ENCODE results near the gene EMP3.
"Not testable (repeated sequence)": the region's sequence is repeated elsewhere in the genome, so short reads cannot be mapped to it uniquely, and the experiment has no call there.

Gene EMP3

GRCh38 chr19:48325265-48325910 is at the start of gene EMP3:
Gene EMP3, plus strand, starts transcription at chr19:48325552. Its CDS starts 1,293 bp downstream, at chr19:48326845.
- H3K27me3 ChIP-seq (ENCODE audit: control insufficient read depth, insufficient read depth, low read length) = no peaks in the 10 kb centered on the region
- peaks cover 24% of the 10 kb centered on the region for H3K4me1 ChIP-seq (ENCODE audit: control insufficient read depth, insufficient read depth, low read length)
- H3K9ac ChIP-seq (ENCODE audit: low read depth, low read length) = 0 out of 2 replicates have a peak within 1 kb of the TSS, but pooled peaks have one; percentile 26
- H3K36me3 ChIP-seq (ENCODE audit: control insufficient read depth, insufficient read depth, low read length) = no peaks in the 10 kb centered on the region
- no peaks in the 10 kb centered on the region for H3K9me3 ChIP-seq (ENCODE audit: control insufficient read depth, insufficient read depth, low read length)
- H3K4me3 ChIP-seq (ENCODE audit: low read depth, low read length) = peak within 1 kb of the TSS; percentile 58
- H3K27ac ChIP-seq (ENCODE audit: low read depth, low read length) = peak within 1 kb of the TSS; percentile 82

GRCh38 chr19:48279747-48280146 is 45.6 kb upstream of the EMP3 start:
- Histone ChIP-seq H3K27me3 (ENCODE audit: control insufficient read depth, insufficient read depth, low read length) (no peaks in the 10 kb centered on the region), H3K9ac (ENCODE audit: low read depth, low read length) (no peak overlapping the region), H3K27ac (ENCODE audit: low read depth, low read length) (no peak overlapping the region), H3K9me3 (ENCODE audit: control insufficient read depth, insufficient read depth, low read length) (no peaks in the 10 kb centered on the region), H3K4me1 (ENCODE audit: control insufficient read depth, insufficient read depth, low read length) (no peaks in the 10 kb centered on the region), H3K4me3 (ENCODE audit: low read depth, low read length) (no peak overlapping the region), H3K36me3 (ENCODE audit: control insufficient read depth, insufficient read depth, low read length) (peaks cover 47% of the 10 kb centered on the region)

DNA sequence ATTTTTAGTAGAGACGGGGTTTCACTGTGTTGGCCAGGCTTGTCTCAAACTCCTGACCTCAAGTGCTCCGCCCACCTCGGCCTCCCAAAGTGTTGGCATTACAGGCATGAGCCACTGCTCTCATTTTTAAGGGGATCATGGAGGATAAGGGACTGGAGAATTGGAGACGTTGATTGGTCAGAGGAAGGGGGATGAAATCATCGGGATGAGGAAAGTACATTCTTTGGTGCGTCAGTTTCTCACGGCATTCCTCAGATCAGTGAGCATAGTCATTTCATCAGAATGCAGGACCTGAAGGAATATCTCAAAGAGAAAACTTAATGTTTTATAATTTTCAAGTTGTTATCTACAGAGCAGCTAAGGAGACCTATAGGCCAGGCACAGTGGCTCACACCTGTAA is 41.4 kb upstream of the EMP3 start:
- Histone ChIP-seq H3K4me1 (ENCODE audit: control insufficient read depth, insufficient read depth, low read length) (no peaks in the 10 kb centered on the region), H3K27ac (ENCODE audit: low read depth, low read length) (no peak overlapping the region), H3K9me3 (ENCODE audit: control insufficient read depth, insufficient read depth, low read length) (peaks cover 5% of the 10 kb centered on the region; the same call in 1 of the 2 replicates), H3K9ac (ENCODE audit: low read depth, low read length) (no peak overlapping the region), H3K4me3 (ENCODE audit: low read depth, low read length) (no peak overlapping the region), H3K36me3 (ENCODE audit: control insufficient read depth, insufficient read depth, low read length) (peaks cover 79% of the 10 kb centered on the region), H3K27me3 (ENCODE audit: control insufficient read depth, insufficient read depth, low read length) (no peaks in the 10 kb centered on the region)

- Histone ChIP-seq H3K9ac (ENCODE audit: low read depth, low read length) (no peak overlapping the region), H3K9me3 (ENCODE audit: control insufficient read depth, insufficient read depth, low read length) (peaks cover 5% of the 10 kb centered on the region; the same call in 1 of the 2 replicates), H3K4me3 (ENCODE audit: low read depth, low read length) (no peak overlapping the region), H3K27ac (ENCODE audit: low read depth, low read length) (no peak overlapping the region), H3K36me3 (ENCODE audit: control insufficient read depth, insufficient read depth, low read length) (peaks cover 77% of the 10 kb centered on the region), H3K27me3 (ENCODE audit: control insufficient read depth, insufficient read depth, low read length) (no peaks in the 10 kb centered on the region), H3K4me1 (ENCODE audit: control insufficient read depth, insufficient read depth, low read length) (peaks cover 3% of the 10 kb centered on the region; the same call in 1 of the 2 replicates)
Measured at GRCh38 chr19:48284896-48285295, 40.5 kb upstream of the EMP3 start.

GRCh38 chr19:48287748-48288147 is 37.6 kb upstream of the EMP3 start:
- Histone ChIP-seq H3K9ac (ENCODE audit: low read depth, low read length) (no peak overlapping the region), H3K4me3 (ENCODE audit: low read depth, low read length) (no peak overlapping the region), H3K9me3 (ENCODE audit: control insufficient read depth, insufficient read depth, low read length) (peaks cover 5% of the 10 kb centered on the region; the same call in 1 of the 2 replicates), H3K27me3 (ENCODE audit: control insufficient read depth, insufficient read depth, low read length) (no peaks in the 10 kb centered on the region), H3K36me3 (ENCODE audit: control insufficient read depth, insufficient read depth, low read length) (peaks cover 55% of the 10 kb centered on the region), H3K4me1 (ENCODE audit: control insufficient read depth, insufficient read depth, low read length) (peaks cover 7% of the 10 kb centered on the region; the same call in 1 of the 2 replicates), H3K27ac (ENCODE audit: low read depth, low read length) (no peak overlapping the region)

DNA sequence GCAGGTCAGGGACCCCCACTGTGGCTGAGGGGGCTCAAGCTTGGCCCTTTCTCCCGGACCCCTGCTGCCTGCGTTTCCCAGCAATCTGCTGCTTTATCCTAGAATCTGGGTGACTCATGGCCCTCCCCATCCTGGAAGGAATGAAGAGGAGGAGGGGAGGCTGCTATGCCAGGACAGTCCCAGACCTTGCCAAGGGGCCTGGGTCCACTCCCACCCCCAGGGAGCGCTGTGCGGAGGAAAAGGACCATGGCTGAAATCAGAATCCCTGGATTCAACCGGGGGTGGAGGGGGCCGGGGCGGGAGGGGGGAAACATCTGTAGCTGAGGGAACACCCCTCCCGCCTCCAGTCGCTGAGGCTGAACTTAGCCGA is 35.0 kb upstream of the EMP3 start:
- Histone ChIP-seq H3K9ac (ENCODE audit: low read depth, low read length) (no peak overlapping the region), H3K27ac (ENCODE audit: low read depth, low read length) (peak overlapping the region; percentile 93), H3K9me3 (ENCODE audit: control insufficient read depth, insufficient read depth, low read length) (peaks cover 5% of the 10 kb centered on the region; the same call in 1 of the 2 replicates), H3K27me3 (ENCODE audit: control insufficient read depth, insufficient read depth, low read length) (no peaks in the 10 kb centered on the region), H3K4me1 (ENCODE audit: control insufficient read depth, insufficient read depth, low read length) (peaks cover 7% of the 10 kb centered on the region; the same call in 1 of the 2 replicates), H3K36me3 (ENCODE audit: control insufficient read depth, insufficient read depth, low read length) (peaks cover 29% of the 10 kb centered on the region), H3K4me3 (ENCODE audit: low read depth, low read length) (peak overlapping the region; percentile 58)

GRCh38 chr19:48290771-48291488 is 34.4 kb upstream of the EMP3 start:
- H3K27ac ChIP-seq (ENCODE audit: low read depth, low read length) = peak overlapping the region; percentile 93
- H3K4me1 ChIP-seq (ENCODE audit: control insufficient read depth, insufficient read depth, low read length) = peaks cover 7% of the 10 kb centered on the region; the same call in 1 of the 2 replicates
- H3K9ac ChIP-seq (ENCODE audit: low read depth, low read length) = peak overlapping the region; percentile 61; the same call in 1 of the 2 replicates

GRCh38 chr19:48291489-48291815 is 33.9 kb upstream of the EMP3 start:
- H3K9me3 ChIP-seq (ENCODE audit: control insufficient read depth, insufficient read depth, low read length); H3K9ac ChIP-seq (ENCODE audit: low read depth, low read length); H3K4me1 ChIP-seq (ENCODE audit: control insufficient read depth, insufficient read depth, low read length); H3K27ac ChIP-seq (ENCODE audit: low read depth, low read length); H3K27me3 ChIP-seq (ENCODE audit: control insufficient read depth, insufficient read depth, low read length); H3K4me3 ChIP-seq (ENCODE audit: low read depth, low read length): not testable (repeated sequence)
- peaks cover 18% of the 10 kb centered on the region for H3K36me3 ChIP-seq (ENCODE audit: control insufficient read depth, insufficient read depth, low read length)

More at GRCh38 chr19:48290771-48291488, 34.4 kb upstream of the EMP3 start:
- H3K27me3 ChIP-seq (ENCODE audit: control insufficient read depth, insufficient read depth, low read length) = no peaks in the 10 kb centered on the region
- peaks cover 23% of the 10 kb centered on the region for H3K36me3 ChIP-seq (ENCODE audit: control insufficient read depth, insufficient read depth, low read length)
- H3K9me3 ChIP-seq (ENCODE audit: control insufficient read depth, insufficient read depth, low read length) = peaks cover 5% of the 10 kb centered on the region; the same call in 1 of the 2 replicates
- H3K4me3 ChIP-seq (ENCODE audit: low read depth, low read length) = peak overlapping the region; percentile 58

- Histone ChIP-seq H3K9me3 (ENCODE audit: control insufficient read depth, insufficient read depth, low read length) (no peaks in the 10 kb centered on the region), H3K27me3 (ENCODE audit: control insufficient read depth, insufficient read depth, low read length) (no peaks in the 10 kb centered on the region), H3K4me1 (ENCODE audit: control insufficient read depth, insufficient read depth, low read length) (peaks cover 7% of the 10 kb centered on the region; the same call in 1 of the 2 replicates), H3K36me3 (ENCODE audit: control insufficient read depth, insufficient read depth, low read length) (peaks cover 7% of the 10 kb centered on the region), H3K9ac (ENCODE audit: low read depth, low read length) (no peak overlapping the region), H3K27ac (ENCODE audit: low read depth, low read length) (no peak overlapping the region), H3K4me3 (ENCODE audit: low read depth, low read length) (no peak overlapping the region)
Measured at GRCh38 chr19:48292798-48293197, 32.6 kb upstream of the EMP3 start.

- Histone ChIP-seq H3K27me3 (ENCODE audit: control insufficient read depth, insufficient read depth, low read length) (no peaks in the 10 kb centered on the region), H3K27ac (ENCODE audit: low read depth, low read length) (no peak overlapping the region), H3K36me3 (ENCODE audit: control insufficient read depth, insufficient read depth, low read length) (no peaks in the 10 kb centered on the region), H3K4me3 (ENCODE audit: low read depth, low read length) (no peak overlapping the region), H3K9ac (ENCODE audit: low read depth, low read length) (no peak overlapping the region), H3K9me3 (ENCODE audit: control insufficient read depth, insufficient read depth, low read length) (no peaks in the 10 kb centered on the region), H3K4me1 (ENCODE audit: control insufficient read depth, insufficient read depth, low read length) (0 out of 2 replicates have a peak, but pooled peaks cover 4% of the 10 kb centered on the region)
Measured at GRCh38 chr19:48295458-48295857, 29.9 kb upstream of the EMP3 start.
